ENCODE data around the gene PIK3IP1.

The PIK3IP1 gene

DNA sequence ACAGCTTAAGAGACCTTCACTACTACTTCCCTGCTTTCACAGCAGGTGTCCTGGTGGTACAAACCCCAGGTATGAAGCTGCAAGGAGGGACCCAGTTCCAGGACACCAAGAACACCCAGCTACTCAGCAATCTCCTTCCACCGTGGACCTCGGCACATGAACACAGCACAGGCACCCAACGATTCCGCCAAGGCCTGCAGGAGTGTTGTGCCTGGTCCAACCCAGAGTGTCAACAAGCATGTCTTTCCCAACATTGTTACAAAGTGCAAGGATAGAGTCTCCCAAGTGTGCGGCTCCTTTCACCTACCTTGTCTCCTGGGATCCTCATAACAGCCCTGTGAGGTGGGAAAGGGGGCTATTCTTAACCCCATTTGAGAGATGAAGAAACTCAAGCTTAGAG, 42.0 kb upstream of the PIK3IP1 start:
- no peak for DNase-seq (ENCODE audit: extremely low read depth, low read depth)
- no peak overlapping the region for H3K4me3 ChIP-seq (replicated peaks; ENCODE audit: low read depth, low read length)
- TF ChIP-seq CTCF (IDR thresholded peaks at IDR 0.05; ENCODE audit: low read depth, low read length, missing control alignments): no peak

DNA sequence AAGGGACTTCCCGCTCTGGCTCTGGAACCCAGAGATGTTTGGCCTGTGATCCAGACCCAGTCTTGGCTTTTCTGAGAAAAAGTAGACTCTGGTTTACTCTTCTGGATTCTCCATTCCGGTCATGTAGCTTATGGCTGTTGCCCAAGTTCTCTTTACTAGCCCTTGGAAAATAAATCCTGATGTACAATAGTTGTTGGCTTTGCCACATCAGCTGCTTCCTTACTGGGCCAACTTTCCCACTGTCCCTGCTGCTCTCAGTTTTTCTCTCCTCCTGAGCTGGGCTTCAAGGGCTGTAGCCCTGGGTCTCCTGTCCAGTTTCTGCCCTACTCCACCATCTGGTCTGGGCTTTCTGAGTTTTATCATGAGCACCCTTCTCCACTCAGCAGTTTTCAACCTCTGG, 41.4 kb upstream of the PIK3IP1 start:
- TF ChIP-seq CTCF (IDR thresholded peaks at IDR 0.05; ENCODE audit: low read depth, low read length, missing control alignments): no peak
- DNase-seq (ENCODE audit: extremely low read depth, low read depth): no peak
- H3K4me3 ChIP-seq (replicated peaks; ENCODE audit: low read depth, low read length): no peak overlapping the region

GRCh38 chr22:31332886-31333285, 40.6 kb upstream of the PIK3IP1 start:
- no peak for TF ChIP-seq CTCF (IDR thresholded peaks at IDR 0.05; ENCODE audit: low read depth, low read length, missing control alignments)
- no peak overlapping the region for H3K4me3 ChIP-seq (replicated peaks; ENCODE audit: low read depth, low read length)
- DNase-seq (ENCODE audit: extremely low read depth, low read depth): no peak

- DNase-seq (ENCODE audit: extremely low read depth, low read depth): no peak
- no peak overlapping the region for H3K4me3 ChIP-seq (replicated peaks; ENCODE audit: low read depth, low read length)
- TF ChIP-seq CTCF (IDR thresholded peaks at IDR 0.05; ENCODE audit: low read depth, low read length, missing control alignments): no peak
These were observed 39.7 kb upstream of the PIK3IP1 start for GRCh38 chr22:31332010-31332409.

DNA sequence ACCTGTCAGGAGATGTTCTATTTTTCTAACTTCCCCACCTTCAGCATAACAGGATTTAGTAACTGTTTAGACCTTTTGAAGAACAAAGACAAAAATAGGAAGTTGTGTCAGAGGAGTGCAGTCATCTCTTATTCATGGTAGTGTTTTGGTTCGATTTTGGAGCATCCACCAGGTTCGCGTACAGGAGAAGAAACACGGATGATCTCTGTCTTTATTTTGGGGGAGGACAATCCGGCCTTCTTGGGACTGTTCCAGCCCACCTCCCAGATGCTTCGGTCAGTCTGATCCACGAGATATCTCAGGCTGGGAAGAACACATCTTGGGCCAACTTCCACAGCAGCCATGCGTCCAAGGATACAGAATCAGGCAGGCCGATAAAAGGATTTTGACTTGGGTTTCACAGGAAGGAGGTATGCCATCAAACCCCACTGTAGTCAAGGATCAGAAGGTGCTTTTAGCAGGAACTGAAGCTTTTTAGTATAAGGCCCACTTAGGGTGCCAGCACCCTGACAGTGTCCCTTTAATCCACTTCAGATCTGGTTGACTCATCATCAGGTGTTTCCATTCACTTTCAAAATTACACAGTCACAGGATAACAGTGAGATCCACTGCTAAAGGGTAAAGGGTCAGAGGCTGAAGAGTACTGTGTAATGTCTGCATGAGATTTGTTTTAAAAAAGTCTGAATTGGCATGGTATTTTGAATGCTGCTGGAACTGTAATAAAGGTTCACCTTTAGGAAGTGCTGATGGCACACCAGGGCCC, 37.3 kb upstream of the PIK3IP1 start:
- TF ChIP-seq CTCF (IDR thresholded peaks at IDR 0.05; ENCODE audit: low read depth, low read length, missing control alignments): no peak
- no peak for DNase-seq (ENCODE audit: extremely low read depth, low read depth)

GRCh38 chr22:31329029-31329428, 36.7 kb upstream of the PIK3IP1 start:
- H3K4me3 ChIP-seq (replicated peaks; ENCODE audit: low read depth, low read length): no peak overlapping the region
- DNase-seq (ENCODE audit: extremely low read depth, low read depth): no peak
- no peak for TF ChIP-seq CTCF (IDR thresholded peaks at IDR 0.05; ENCODE audit: low read depth, low read length, missing control alignments)

More for the DNA sequence above, 37.3 kb upstream of the PIK3IP1 start:
- no peak overlapping the region for H3K4me3 ChIP-seq (replicated peaks; ENCODE audit: low read depth, low read length)

DNA sequence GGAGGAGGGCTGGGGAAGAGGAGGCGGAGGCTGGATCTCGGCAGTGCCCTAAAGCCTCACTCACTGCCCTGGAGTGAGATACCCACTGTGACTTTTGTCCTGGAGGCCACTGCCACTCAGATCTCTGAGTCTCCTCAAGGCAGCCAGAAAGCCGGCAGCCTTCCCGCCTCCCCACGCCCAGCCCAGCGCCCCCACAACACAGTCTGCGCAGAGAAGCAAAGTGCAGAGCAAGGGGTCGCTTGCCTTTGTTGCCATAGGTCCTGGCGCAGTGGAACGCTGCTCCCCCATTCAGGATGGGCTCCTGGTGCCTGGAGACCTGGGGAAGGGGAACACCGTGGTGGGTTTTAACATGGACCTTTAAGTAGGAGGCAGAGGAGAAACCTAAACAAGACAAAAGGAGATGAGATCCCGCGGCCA, 36.3 kb upstream of the PIK3IP1 start:
- TF ChIP-seq CTCF (IDR thresholded peaks at IDR 0.05; ENCODE audit: low read depth, low read length, missing control alignments): no peak
- DNase-seq (ENCODE audit: extremely low read depth, low read depth): no peak
- H3K4me3 ChIP-seq (replicated peaks; ENCODE audit: low read depth, low read length): no peak overlapping the region

Data from HFF-Myc (cell line).